ENCODE data around the gene FUT3.
"Not testable (repeated sequence)": the region's sequence is repeated elsewhere in the genome, so short reads cannot be mapped to it uniquely, and the experiment has no call there.

Gene FUT3

DNA sequence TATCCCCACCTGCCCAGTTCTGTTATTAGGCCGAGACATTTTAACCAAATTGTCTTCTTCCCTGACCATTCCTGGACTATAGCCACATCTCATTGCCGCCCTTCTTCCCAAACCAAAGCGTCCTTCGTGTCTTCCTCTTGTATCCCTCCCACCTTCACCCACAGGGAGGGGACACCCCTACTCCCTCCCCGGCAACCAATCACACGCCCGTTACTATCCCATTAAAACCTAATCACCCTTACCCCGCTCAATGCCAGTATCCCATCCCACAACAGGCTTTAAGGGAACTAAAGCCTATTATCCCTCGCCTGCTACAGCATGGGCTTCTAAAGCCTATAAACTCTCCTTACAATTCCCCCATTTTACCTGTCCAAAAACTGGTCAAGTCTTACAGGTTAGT lies 3.9 kb upstream of the FUT3 start:
- intact Hi-C loops (cut with DNase I); DNase-seq: not testable (repeated sequence)

DNA sequence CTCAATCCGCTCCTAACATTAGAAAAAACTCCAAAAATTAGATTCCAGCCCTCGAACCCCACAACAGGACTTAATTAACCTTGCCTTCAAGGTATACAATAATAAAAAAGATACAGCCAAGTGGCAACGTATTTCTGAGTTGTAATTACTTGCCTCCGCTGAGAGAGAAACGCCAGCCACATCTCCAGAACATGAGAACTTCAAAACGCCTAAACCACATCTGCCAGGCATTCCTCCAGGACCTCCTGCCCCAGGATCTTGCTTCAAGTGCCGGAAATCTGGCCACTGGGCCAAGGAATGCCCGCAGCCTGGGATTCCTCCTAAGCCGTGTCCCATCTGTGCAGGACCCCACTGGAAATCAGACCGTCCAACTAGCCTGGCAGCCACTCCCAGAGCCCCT lies 2.9 kb upstream of the FUT3 start:
- intact Hi-C loops (cut with DNase I); DNase-seq: not testable (repeated sequence)

DNA sequence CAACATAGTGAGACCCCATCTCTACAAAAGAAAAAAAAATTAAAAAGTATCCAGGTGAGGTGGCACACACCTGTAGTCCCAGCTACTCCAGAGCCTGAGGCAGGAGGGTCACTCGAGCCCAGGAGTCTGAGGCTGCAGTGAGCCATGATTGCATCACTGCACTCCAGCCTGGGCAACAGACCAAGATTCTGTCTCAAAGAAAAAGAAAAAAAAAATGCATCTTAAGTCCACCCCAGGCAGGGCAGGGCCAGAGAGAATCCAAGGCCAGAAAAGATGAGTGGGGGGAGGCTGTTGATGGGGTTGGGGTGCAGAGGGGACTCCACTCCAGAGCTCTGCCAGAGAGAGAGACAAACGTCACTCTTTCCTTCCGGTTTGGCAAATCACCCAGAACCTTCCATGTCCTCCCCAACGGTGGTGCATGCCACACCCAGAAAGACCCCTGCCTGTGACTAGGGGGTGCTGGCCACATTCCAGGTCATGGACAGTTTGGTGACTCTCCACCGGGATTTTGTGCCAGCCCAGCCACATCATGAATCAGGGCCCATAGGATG lies 431 bp downstream of the FUT3 start:
- peak in 5 of 42 donors; percentile 11 to 47 (median 13) for DNase-seq
- intact Hi-C loops (cut with DNase I) = no loop called here

DNA sequence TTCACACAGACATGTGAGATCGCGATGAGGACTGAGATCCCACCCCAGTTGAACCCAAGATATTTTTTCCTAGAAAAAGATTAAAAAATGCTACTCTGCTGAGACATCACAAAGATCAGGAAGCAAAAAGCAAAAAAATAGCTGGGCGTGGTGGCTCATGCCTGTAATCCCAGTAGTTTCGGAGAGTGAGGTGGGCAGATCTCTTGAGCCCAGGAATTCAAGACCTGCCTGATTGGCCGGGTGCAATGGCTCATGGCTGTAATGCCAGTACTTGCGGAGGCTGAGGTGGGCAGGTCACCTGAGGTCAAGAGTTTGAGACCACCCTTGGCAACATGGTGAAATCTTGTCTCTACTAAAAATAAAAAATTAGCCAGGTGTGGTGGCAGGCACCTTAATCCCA lies 1.1 kb downstream of the FUT3 start:
- intact Hi-C loops (cut with DNase I) = no loop called here
- DNase-seq = no peak

DNA sequence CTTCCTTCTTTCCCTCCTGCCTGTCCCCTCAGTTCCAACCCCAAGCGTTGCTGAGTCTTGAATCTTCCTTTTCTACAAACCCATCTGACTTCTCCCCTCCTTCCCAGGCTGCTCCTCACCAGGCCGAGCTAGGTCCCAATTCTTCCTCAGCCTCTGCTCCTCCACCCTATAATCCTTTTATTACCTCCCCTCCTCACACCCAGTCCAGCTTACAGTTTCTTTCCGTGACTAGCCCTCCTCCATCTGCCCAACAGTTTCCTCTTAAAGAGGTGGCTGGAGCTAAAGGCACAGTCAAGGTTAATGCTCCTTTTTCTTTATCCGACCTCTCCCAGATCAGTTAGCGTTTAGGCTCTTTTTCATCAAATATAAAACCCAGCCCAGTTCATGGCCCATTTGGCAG lies 2.6 kb downstream of the FUT3 start:
- DNase-seq; intact Hi-C loops (cut with DNase I): not testable (repeated sequence)

DNA sequence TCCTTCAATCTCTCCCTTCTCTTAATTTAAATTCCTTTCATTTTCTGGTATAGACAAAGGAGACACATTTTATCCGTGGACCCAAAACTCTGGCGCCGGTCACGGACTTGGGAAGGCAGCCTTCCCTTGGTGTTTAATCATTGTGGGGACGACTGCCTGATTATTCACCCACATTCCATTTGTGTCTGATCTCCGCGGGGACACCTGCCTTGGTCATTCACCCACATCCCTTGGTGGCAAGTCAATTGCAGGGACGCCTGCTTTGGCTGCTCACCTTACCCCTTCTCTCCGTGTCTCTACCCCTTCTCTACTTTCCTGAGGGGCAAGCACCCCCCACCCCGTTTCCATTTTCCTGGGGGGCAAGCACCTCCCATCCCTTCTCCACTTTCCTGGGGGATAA lies 3.4 kb downstream of the FUT3 start:
- intact Hi-C loops (cut with DNase I) = not testable (repeated sequence)

DNA sequence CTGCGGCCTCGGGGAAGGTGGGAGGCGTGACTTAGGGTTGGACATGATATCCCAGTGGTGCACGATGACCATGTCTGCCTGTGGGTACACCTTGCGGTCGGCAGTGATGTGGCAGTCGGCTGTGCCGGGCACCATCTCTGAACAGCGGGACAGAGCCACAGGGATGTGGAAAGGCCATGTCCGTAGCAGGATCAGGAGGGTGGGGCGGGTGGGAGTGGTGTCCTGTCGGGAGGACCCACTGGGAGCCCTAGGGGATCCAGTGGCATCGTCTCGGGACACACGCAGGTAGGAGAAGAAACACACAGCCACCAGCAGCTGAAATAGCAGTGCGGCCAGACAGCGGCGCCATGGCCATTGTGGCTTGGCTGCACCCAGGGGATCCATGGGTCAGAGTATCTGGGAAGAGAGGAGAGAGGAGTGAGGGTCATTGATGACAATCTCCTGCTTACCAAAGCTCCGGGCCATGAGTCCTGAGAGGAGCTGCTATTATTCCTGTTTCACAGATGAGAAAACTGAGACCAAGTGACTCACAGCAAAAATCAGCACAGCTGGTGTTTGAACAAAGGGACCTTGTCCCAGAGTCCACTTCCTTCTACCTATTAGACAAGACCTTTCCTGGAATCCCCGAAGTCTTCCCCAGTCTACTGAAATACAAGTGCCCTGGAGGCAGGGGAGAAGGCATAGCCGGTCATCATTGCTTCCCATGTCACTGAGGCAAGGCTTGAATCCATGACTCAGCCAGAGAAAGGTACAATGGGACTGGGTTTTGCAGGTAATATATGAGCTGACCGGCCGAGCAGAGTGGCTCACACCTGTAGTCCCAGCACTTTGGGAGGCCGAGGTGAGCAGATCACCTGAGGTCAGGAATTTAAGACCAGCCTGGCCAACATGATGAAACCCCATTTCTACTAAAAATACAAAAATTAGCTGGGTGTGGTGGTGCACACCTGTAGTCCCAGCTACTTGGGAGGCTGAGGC lies 6.5 kb downstream of the FUT3 start:
- no peak for DNase-seq
- intact Hi-C loops (cut with DNase I) = no loop called here

More for the DNA sequence above, 3.4 kb downstream of the FUT3 start:
- not testable (repeated sequence) for DNase-seq

DNA sequence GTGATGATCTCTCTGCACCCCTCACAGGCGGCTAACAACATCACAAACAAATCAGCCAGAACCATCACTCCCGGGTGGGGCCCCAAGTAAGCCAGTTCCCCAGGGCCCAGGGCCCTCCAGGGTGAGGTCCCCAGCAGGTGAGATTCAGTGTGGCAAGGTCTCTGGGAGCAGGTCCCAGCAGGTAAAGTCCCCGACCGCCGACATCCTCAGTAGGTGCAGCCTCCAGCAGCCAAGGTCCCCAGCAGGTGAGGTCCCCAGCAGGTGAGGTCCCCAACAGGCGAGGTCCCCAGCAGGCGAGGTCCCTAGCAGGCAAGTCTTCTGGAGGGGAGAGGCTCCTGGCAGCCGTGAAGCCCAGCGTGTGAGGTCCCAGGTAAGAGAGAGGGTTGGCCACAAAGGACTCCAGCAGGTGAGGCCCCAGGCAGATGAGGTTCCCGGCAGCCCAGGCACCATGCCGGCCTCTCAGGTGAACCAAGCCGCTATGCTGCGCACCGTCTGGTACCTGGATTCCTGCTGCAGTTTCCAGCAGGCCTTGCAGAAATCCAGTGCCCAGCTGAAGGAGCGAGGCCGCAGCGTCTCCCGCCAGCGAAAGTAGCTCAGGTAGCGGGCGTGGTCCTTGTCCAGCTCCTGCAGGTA lies 7.8 kb downstream of the FUT3 start:
- no peak for DNase-seq
- intact Hi-C loops (cut with DNase I) = no loop called here

DNA sequence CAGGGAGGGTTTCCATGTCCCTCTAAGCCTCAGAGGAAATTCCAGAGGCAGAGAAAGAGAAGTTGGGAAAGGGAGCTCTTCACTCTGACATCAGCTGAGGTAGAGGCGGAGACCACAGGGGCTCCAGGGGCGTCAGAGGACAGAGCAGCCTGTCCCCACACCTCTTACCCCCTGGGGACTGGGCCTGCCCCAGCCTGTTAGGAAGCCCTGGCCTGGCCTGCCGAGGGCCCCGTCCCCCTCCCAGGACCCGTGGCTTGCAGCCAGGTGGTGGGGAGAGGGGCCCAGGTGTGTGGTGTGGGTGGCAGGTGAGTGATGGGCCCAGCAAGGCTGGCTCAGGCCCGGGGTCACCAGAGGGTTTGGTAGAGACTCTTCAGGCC lies 9.5 kb downstream of the FUT3 start:
- DNase-seq; intact Hi-C loops (cut with DNase I): not testable (repeated sequence)

DNA sequence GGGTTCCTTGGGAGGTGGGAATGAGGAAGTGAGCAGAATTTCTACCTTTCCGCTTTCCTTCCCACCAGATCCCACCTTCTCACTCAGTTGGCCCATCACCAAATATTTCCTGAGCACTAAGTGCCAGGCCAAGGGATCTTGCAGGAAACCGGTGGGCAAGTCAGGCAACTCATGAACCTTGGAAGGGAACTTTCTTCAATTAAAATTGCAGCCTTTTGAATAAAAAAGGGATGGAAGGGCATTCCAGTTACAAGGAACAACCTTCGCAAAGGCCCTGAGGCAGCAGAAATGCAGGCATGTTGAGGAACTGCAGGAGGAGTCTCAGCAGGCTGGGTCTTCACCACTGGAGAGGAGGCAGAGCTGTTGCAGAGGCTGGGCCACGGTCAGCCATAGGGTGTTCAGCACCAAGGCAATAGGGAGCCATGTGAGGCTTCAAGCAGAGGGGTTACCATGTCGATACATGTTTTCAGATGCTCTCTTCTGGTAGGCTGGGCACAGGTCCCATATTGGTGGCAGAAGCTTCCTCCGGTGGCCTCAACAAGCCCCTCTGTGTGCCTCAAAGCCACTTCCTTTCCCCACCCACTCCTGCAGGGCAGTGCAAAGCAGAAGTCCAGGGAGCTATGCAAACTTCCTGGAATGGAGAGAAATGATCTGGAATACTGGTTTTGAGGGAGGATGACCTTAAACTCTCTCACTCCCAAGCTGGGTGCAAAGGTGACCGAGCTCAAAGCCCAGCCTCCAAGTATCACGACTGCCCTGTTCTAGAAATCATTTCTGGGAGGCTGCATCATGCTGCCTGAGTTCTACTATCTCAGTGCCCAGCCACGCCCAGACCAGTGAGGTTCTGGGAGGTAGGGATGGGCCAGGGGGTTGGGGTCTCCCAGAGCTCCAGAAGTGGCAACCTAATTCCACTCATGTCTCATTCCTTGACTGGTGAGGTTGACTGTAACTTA lies 11.9 kb downstream of the FUT3 start, which contains the start of gene FUT6:
TSS of gene FUT6 (minus strand) at position 638 of the 953 bp plus-strand sequence. CDS start 7,135 bp downstream, outside the sequence.
- no peak for DNase-seq

DNA sequence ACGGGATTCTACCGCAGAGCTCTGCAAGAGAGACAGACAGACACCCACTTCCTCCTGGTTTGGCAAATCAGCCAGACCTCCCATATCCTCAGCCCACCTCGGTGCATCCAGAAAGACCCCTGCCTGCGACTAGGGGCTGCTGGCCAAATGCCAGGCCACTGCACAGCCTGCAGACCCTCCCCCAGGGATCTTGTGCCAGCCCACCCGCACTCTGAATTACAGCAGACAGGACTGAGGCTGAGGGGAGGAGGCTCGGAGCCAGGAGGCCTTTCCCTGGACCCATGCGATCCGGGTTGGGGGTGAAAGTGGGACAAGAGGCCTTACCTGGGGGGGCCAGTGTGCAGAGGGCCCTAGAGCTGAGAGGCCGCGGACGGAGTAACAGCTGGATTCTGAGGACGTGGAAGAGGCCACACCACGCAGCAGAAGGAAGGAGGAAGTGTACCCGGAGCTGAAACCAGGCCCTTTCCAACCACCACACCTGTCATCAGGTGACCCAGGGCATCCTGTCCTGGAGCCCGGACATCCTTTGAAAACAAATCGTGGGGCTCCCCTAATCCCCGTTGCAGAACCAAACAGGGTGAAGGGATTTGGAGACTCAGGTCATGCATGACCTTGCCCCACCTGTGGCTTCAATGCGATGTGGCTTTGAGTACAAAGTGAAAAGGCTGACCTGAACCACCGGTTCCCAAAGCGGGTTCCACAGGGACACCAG lies 12.7 kb downstream of the FUT3 start:
- intact Hi-C loops (cut with DNase I) = no loop called here
- no peak for DNase-seq

More for the DNA sequence above, 11.9 kb downstream of the FUT3 start, which contains the start of gene FUT6:
- intact Hi-C loops (cut with DNase I) = no loop called here

DNA sequence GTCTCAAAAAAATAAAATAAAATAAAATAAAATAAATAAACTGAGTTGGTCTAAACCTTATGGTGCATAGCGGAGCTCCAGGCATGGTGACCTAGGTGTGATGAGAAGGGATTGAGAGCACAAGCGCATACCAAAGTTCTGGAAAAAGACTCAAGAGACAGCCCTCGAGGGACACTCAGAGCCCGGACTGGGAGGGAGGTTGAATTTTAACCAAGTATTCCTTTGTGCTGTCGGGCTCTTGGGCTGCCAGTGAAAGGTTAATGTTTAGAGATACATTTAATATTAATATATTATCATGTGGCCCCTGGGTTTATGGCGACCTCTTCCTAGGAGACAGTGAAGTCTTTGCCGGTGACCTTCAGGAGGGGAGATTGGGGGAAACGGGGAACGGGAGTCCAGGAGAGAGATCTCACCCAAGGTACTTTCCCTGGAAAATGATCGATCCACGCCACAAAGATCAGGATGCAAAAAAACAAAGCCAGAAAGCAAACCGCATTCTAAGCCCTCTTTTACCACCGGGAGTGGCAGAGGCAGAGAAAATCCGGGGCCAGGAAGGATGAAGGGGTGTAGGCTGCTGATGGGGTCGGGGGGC lies 13.4 kb downstream of the FUT3 start:
- intact Hi-C loops (cut with DNase I) = no loop called here
- DNase-seq = no peak

DNA sequence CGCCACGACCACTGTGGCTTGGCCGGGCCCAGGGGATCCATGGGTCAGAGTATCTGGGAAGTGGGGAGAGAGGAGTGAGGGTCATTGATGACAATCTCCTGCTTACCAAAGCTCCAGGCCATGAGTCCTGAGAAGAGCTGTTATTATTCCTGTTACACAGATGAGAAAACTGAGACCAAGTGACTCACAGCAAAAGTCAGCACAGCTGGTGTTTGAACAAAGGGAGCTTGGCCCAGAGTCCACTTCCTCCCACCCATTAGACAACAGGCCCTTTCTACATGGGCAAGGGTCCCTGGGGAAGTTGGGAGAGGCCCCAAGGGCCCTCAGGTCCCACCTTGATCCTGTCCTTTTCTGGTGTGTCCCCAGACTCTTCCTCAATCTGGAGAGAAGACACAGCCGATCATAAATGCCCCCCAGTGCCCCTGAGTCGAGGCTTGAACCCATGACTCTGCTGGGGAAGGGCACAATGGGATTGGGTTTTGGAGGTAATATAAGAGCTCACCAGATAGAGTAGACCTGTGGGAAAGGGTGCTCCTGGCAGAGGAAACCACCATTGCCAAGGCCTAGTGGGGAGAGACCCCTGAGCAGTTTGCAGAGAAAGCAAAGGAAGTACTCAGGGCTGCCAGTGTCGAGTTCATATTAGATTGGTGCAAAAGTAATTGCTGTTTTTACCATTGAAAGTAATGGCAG lies 18.6 kb downstream of the FUT3 start:
- intact Hi-C loops (cut with DNase I) = no loop called here
- DNase-seq = no peak

DNA sequence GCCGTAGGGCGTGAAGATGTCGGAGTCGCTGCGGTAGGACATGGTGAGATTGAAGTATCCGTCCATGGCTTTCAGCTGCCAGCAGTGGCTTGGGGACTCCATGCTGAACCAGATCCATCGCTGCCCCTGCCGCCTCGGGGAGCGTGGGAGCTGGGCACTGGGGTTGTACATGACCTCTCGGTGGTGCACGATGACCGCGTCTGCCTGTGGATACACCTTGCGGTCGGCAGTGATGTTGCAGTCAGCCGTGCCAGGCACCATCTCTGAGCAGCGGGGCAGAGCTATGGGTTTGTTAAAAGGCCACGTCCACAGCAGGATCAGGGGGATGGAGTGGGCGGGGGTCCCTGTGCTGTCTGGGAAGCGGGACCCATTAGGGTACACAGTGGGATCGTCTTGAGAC lies 19.2 kb downstream of the FUT3 start:
- intact Hi-C loops (cut with DNase I) = no loop called here

DNA sequence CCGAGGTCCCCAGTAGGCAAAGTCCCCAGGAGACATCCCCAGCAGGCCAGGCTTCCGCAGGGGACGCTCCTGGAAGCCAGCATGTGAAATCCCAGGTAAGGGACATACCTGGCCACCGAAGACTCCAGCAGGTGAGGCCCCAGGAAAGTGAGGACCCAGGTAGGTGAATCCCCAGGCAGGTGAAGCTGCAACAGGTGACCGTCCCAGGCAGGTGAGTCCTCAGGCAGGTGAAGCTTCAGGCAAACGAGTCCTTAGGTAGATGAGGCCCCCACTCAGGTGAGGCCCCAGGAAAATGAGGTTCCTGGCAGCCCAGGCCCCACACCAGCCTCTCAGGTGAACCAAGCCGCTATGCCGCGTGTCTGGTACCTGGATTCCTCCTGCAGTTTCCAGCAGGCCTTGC lies 20.1 kb downstream of the FUT3 start:
- intact Hi-C loops (cut with DNase I) = no loop called here
- DNase-seq = no peak

More for the DNA sequence above, 19.2 kb downstream of the FUT3 start:
- DNase-seq = no peak

DNA sequence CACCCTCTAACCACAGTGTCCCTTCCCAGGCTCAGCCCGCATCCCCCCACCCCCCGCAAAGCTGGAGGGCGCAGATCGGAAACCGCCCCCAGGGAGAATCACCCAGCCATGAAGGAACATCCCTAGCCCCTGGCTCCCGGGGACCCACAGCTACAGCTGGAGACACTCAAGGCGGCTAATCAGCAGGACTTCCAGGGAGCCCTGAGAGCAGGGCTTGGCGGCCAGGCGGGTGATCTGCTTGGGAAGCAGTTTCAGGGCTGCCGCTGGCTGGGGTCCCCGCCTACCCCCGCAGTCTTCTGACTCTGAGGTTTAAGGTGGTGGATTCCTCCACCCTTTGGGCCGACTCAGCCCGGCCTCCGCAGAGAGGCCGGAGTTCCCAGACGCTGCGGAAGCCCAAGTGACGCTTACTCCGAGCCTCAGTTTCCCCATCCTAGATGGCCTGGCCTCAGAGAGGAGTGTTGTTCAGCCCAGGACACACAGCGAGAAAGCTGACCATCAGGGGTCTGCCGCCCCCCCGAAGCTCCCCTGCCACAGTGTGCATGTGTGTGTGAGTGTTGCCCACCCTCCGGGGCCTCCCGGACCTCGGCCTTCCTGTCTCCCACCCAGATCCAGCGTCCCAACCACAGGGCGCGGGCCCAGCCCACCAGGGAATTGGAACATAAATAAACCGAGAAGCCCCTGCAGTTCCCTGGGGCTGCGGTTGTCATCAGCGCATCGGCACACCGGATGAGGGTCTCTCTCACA lies 21.5 kb downstream of the FUT3 start:
- no peak for DNase-seq
- intact Hi-C loops (cut with DNase I) = no loop called here
